ENCODE measurements around the gene P4HB. TPM values are rescaled to one million over a fixed set of nuclear protein-coding genes. Genes with fewer than 3 reads are reported as not detected.

P4HB gene
- polyA plus RNA-seq, 4 donors: 409 to 482 (median 447) TPM

DNA sequence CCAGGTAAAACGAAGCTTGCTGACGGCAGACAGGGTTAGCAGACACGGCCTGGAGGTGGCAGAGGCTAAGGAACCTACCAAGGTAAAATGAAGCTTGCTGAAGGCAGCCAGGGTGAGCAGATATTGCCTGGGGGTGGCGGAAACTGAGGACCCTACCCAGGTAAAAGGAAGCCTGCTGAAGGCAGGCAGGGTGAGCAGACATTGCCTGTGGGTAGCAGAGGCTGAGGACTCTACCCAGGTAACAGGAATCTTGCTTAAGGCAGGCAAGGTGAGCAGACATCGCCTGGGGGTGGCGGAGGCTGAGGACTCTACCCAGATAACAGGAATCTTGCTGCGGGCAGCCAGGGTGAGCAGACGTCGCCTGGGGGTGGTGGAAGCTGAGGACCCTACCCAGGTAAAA lies 59.0 kb downstream of the P4HB start:
- DNase-seq (ENCODE audit: low read depth in 4 of 4, low spot score in 3 of 4): no peak

DNA sequence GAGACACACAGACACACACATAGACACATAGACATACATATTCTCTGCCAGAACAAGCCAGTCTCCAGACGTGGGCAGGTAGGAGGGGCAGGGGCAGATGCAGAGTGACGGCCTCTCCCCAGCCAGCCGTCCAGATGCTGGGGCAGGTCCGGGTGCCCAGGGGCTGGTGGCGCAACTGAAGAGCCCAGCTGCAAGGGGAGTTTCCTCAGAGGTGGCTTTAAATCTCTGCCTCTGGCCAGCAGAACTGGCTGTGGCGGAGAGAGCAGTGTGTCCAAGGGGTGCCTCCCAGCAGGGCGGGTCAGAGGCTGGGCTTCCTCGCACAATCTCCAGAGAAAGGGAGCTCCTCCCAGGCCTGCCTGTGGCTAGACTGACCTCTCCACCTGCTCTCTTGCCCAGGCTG lies 65.8 kb downstream of the P4HB start:
- DNase-seq (ENCODE audit: low read depth in 4 of 4, low spot score in 3 of 4): no peak

DNA sequence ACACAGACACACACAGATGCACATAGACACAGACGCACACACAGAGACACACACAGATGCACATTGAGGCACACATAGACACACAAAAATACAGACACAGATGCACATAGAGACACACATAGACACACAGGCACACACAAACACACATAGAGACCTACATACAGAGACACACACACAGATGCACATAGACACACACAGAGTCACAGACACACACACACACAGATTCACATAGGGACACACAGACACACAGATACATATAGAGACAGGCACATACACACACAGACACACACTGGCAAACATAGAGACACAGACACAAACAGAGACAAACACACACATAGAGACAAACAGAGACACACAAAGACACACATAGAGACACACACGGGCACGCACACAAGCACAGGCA lies 66.3 kb downstream of the P4HB start:
- no peak for DNase-seq (ENCODE audit: low read depth in 4 of 4, low spot score in 3 of 4)

Other genes starting within 250 kb of the P4HB start
- 10 to 100 TPM; 45.0 to 70.0 (median 57.1) TPM for gene NPLOC4, start 223.4 kb downstream of the P4HB start, polyA plus RNA-seq (ENCODE audit: insufficient read length in 4 of 4)
- 1 to 10 TPM; 2.0 to 6.9 (median 2.2) TPM for gene TSPAN10, start 223.3 kb downstream of the P4HB start, polyA plus RNA-seq (ENCODE audit: insufficient read length in 4 of 4)
- 10 to 100 TPM in 3 of 4 donors, 1 to 10 TPM in 1; 6.2 to 15.0 (median 13.1) TPM for gene PDE6G, start 204.0 kb downstream of the P4HB start, polyA plus RNA-seq (ENCODE audit: insufficient read length in 4 of 4)
- 10 to 100 TPM in 3 of 4 donors, 1 to 10 TPM in 1; 9.6 to 21.6 (median 12.3) TPM for gene OXLD1, start 193.9 kb downstream of the P4HB start, polyA plus RNA-seq (ENCODE audit: insufficient read length in 4 of 4)
- 10 to 100 TPM in 3 of 4 donors, 1 to 10 TPM in 1; 9.6 to 18.5 (median 14.0) TPM for gene CCDC137, start 193.8 kb downstream of the P4HB start, polyA plus RNA-seq (ENCODE audit: insufficient read length in 4 of 4)
- 10 to 100 TPM; 34.7 to 52.6 (median 43.6) TPM for gene ARL16, start 176.7 kb downstream of the P4HB start, polyA plus RNA-seq (ENCODE audit: insufficient read length in 4 of 4)
- gene HGS, start 176.5 kb downstream of the P4HB start, polyA plus RNA-seq (ENCODE audit: insufficient read length in 4 of 4): 100 to 1,000 TPM in 1 of 4 donors, 10 to 100 TPM in 3; 88.9 to 110 (median 96.0) TPM
- 10 to 100 TPM; 26.8 to 53.8 (median 41.6) TPM for gene MRPL12, start 157.2 kb downstream of the P4HB start, polyA plus RNA-seq (ENCODE audit: insufficient read length in 4 of 4)
- gene SLC25A10, start 148.3 kb downstream of the P4HB start, polyA plus RNA-seq (ENCODE audit: insufficient read length in 4 of 4): 10 to 100 TPM in 3 of 4 donors, 1 to 10 TPM in 1; 7.1 to 20.5 (median 12.5) TPM
- gene GCGR, start 56.4 kb downstream of the P4HB start, polyA plus RNA-seq (ENCODE audit: insufficient read length in 4 of 4): 10 to 100 TPM in 2 of 4 donors, 1 to 10 TPM in 2; 1.2 to 18.6 (median 9.1) TPM
- gene MCRIP1, start 27.2 kb downstream of the P4HB start, polyA plus RNA-seq (ENCODE audit: insufficient read length in 4 of 4): 100 to 1,000 TPM in 1 of 4 donors, 10 to 100 TPM in 3; 76.5 to 114 (median 90.4) TPM
- gene PPP1R27, start 25.5 kb downstream of the P4HB start, polyA plus RNA-seq (ENCODE audit: insufficient read length in 4 of 4): under 1 TPM in 3 of 4 donors, not detected in 1; 0.14 to 0.58 (median 0.26) TPM
- gene ARHGDIA, start 10.8 kb upstream of the P4HB start, polyA plus RNA-seq (ENCODE audit: insufficient read length in 4 of 4): 100 to 1,000 TPM; 165 to 238 (median 183) TPM
- 10 to 100 TPM; 66.2 to 85.2 (median 73.7) TPM for gene ALYREF, start 31.1 kb upstream of the P4HB start, polyA plus RNA-seq (ENCODE audit: insufficient read length in 4 of 4)
- gene ANAPC11, start 31.2 kb upstream of the P4HB start, polyA plus RNA-seq (ENCODE audit: insufficient read length in 4 of 4): 100 to 1,000 TPM in 1 of 4 donors, 10 to 100 TPM in 3; 69.4 to 105 (median 73.2) TPM
- gene NPB, start 41.7 kb upstream of the P4HB start, polyA plus RNA-seq (ENCODE audit: insufficient read length in 4 of 4): 1 to 10 TPM in 1 of 4 donors, under 1 TPM in 3; 0.33 to 1.4 (median 0.50) TPM
- gene PCYT2, start 50.9 kb upstream of the P4HB start, polyA plus RNA-seq (ENCODE audit: insufficient read length in 4 of 4): 10 to 100 TPM; 13.4 to 47.8 (median 41.3) TPM
- gene SIRT7, start 57.6 kb upstream of the P4HB start, polyA plus RNA-seq (ENCODE audit: insufficient read length in 4 of 4): 10 to 100 TPM in 3 of 4 donors, 1 to 10 TPM in 1; 7.7 to 22.0 (median 11.1) TPM
- 10 to 100 TPM in 3 of 4 donors, 1 to 10 TPM in 1; 9.6 to 14.8 (median 12.0) TPM for gene MAFG, start 67.2 kb upstream of the P4HB start, polyA plus RNA-seq (ENCODE audit: insufficient read length in 4 of 4)
- 10 to 100 TPM; 29.4 to 75.5 (median 31.5) TPM for gene PYCR1, start 76.8 kb upstream of the P4HB start, polyA plus RNA-seq (ENCODE audit: insufficient read length in 4 of 4)
- gene MYADML2, start 86.7 kb upstream of the P4HB start, polyA plus RNA-seq (ENCODE audit: insufficient read length in 4 of 4): under 1 TPM in 3 of 4 donors, not detected in 1; 0.07 to 0.26 (median 0.07) TPM
- gene NOTUM, start 100.7 kb upstream of the P4HB start, polyA plus RNA-seq (ENCODE audit: insufficient read length in 4 of 4): 1 to 10 TPM in 3 of 4 donors, under 1 TPM in 1; 0.30 to 3.0 (median 2.4) TPM
- gene ASPSCR1, start 117.1 kb upstream of the P4HB start, polyA plus RNA-seq (ENCODE audit: insufficient read length in 4 of 4): 10 to 100 TPM; 19.5 to 39.0 (median 23.1) TPM
- gene CENPX, start 162.3 kb upstream of the P4HB start, polyA plus RNA-seq (ENCODE audit: insufficient read length in 4 of 4): 10 to 100 TPM; 32.0 to 50.3 (median 34.4) TPM
- gene LRRC45, start 162.8 kb upstream of the P4HB start, polyA plus RNA-seq (ENCODE audit: insufficient read length in 4 of 4): 10 to 100 TPM in 3 of 4 donors, 1 to 10 TPM in 1; 9.7 to 18.1 (median 12.1) TPM
- 10 to 100 TPM; 10.2 to 14.1 (median 12.1) TPM for gene RAC3, start 171.1 kb upstream of the P4HB start, polyA plus RNA-seq (ENCODE audit: insufficient read length in 4 of 4)
- 10 to 100 TPM; 35.6 to 91.2 (median 78.5) TPM for gene DCXR, start 177.2 kb upstream of the P4HB start, polyA plus RNA-seq (ENCODE audit: insufficient read length in 4 of 4)
- gene RFNG, start 191.3 kb upstream of the P4HB start, polyA plus RNA-seq (ENCODE audit: insufficient read length in 4 of 4): 10 to 100 TPM; 36.9 to 61.9 (median 40.6) TPM
- 100 to 1,000 TPM in 2 of 4 donors, 10 to 100 TPM in 2; 70.7 to 141 (median 101) TPM for gene GPS1, start 191.4 kb upstream of the P4HB start, polyA plus RNA-seq (ENCODE audit: insufficient read length in 4 of 4)
- 100 to 1,000 TPM in 1 of 4 donors, 10 to 100 TPM in 3; 52.7 to 105 (median 69.9) TPM for gene DUS1L, start 205.3 kb upstream of the P4HB start, polyA plus RNA-seq (ENCODE audit: insufficient read length in 4 of 4)
- 10 to 100 TPM; 30.3 to 56.9 (median 38.0) TPM for gene FASN, start 237.7 kb upstream of the P4HB start, polyA plus RNA-seq (ENCODE audit: insufficient read length in 4 of 4)

Data from left renal pelvis (tissue), 4 donors.